Subcutaneous preadipocyte (primary cell): ENCODE measurements around the gene CNTNAP4. TPM values are rescaled to one million over a fixed set of nuclear protein-coding genes. Genes with fewer than 3 reads are reported as not detected.

ENCODE experiments used
- small RNA-seq: library from RNA; depleted of rRNA; stranded (forward); fragments of <200 nt; gene quantifications from one replicate; pipeline ENCODE3, GENCODE V24; 2012
- total RNA-seq: library from RNA; depleted of rRNA; stranded (reverse); fragments of >200 nt; gene quantifications from 2 replicates; pipeline ENCODE4 v1.2.3, GENCODE V29; 2012

Gene CNTNAP4
- under 0.01 TPM in 2 replicates for total RNA-seq

DNA sequence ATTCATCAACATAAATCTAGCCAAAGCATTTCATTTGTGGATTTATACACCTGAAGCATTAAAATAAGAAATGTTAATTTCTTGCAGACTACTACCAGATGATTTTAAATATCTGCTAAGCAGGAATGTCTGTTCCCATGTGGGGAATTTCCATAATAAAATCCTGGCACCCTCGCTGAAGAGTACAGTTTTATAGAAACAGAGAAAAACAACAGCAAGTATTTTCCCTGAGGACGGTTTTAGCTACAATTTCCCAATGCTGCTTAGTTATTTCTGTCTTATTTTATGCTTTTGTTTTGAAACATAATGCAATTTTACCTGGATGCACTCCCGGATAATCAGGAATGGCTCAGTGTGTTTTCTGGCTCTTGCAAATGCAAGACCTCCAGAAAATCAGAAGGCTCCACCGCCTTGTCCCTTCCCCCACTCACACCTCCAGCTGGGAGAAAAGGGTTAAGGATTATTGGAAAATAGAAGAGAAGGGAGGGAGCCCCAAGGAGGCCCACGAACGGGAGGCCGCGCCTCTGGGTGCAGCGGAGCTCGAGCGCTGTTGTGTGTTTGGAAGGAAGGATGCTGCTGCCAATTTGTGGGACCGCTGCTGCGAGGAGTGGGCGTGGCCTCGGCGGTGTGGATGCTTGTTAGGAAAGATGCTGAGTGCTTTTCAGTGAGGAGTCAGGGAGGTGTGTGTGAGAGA is at the start of gene CNTNAP4:
CNTNAP4 (plus strand) TSS at position 657 of the 694 bp plus-strand sequence. CDS start 262 bp downstream, outside the sequence.

Small RNAs within 50 kb of the gene (small RNA-seq; reads per million reads assigned to genes)
- gene RF00133 (not detected), gene RN7SKP233 (not detected)
